ENCODE measurements around the gene CSRP1. TPM values are rescaled to one million over a fixed set of nuclear protein-coding genes. Genes with fewer than 3 reads are reported as not detected.

Gene CSRP1
- total RNA-seq, 1 donor from 2014 or later, result 948 TPM

- intact Hi-C loops (cut with DNase I), result no loop called here
Measured at GRCh38 chr1:201504179-201504631, 2.7 kb downstream of the CSRP1 start.

GRCh38 chr1:201503397-201504176 is 3.3 kb downstream of the CSRP1 start:
- TF ChIP-seq CTCF (IDR thresholded peaks at IDR 0.05), result no peak
- Histone ChIP-seq H3K27me3 (no peaks in the 10 kb centered on the region), H3K4me1 (peaks cover 32 to 59% of the 10 kb centered on the region in 2 donors), H3K9me3 (no peaks in the 10 kb centered on the region), H3K27ac (peak overlapping the region; percentile 93 to 99), H3K36me3 (peaks cover 3 to 19% of the 10 kb centered on the region in 2 donors), H3K4me3 (peak overlapping the region; percentile 71 to 97)
- peak; percentile 40 to 94 for DNase-seq (ENCODE audit: low spot score in 2 of 2)
- intact Hi-C loops (cut with DNase I), result no loop called here

More at GRCh38 chr1:201504179-201504631, 2.7 kb downstream of the CSRP1 start:
- Histone ChIP-seq H3K27ac (peak overlapping the region; percentile 93 to 99), H3K9me3 (no peaks in the 10 kb centered on the region), H3K27me3 (no peaks in the 10 kb centered on the region), H3K36me3 (peaks cover 0 to 13% of the 10 kb centered on the region in 2 donors), H3K4me1 (peaks cover 27 to 52% of the 10 kb centered on the region in 2 donors), H3K4me3 (peak overlapping the region; percentile 71 to 97)
- no peak for TF ChIP-seq CTCF (IDR thresholded peaks at IDR 0.05)
- no peak for DNase-seq (ENCODE audit: low spot score in 2 of 2)

GRCh38 chr1:201502511-201502857 is 4.4 kb downstream of the CSRP1 start:
- no peak for DNase-seq (ENCODE audit: low spot score in 2 of 2)
- Histone ChIP-seq H3K36me3 (peaks cover 7 to 28% of the 10 kb centered on the region in 2 donors), H3K4me1 (peaks cover 39 to 63% of the 10 kb centered on the region in 2 donors), H3K4me3 (peak overlapping the region; percentile 17 to 71), H3K27ac (peak overlapping the region; percentile 93 to 99), H3K27me3 (no peaks in the 10 kb centered on the region), H3K9me3 (no peaks in the 10 kb centered on the region)
- intact Hi-C loops (cut with DNase I), result no loop called here
- TF ChIP-seq CTCF (IDR thresholded peaks at IDR 0.05), result no peak

GRCh38 chr1:201501812-201502510 is 5.0 kb downstream of the CSRP1 start:
- intact Hi-C loops (cut with DNase I), result no loop called here
- H3K36me3 ChIP-seq, result peaks cover 7 to 30% of the 10 kb centered on the region in 2 donors
- no peak for TF ChIP-seq CTCF (IDR thresholded peaks at IDR 0.05)
- DNase-seq (ENCODE audit: low spot score in 2 of 2), result no peak
- H3K27me3 ChIP-seq, result no peaks in the 10 kb centered on the region
- peak overlapping the region; percentile 93 to 99 for H3K27ac ChIP-seq
- H3K9me3 ChIP-seq, result no peaks in the 10 kb centered on the region
- peak overlapping the region; percentile 17 to 71 for H3K4me3 ChIP-seq
- peaks cover 39 to 64% of the 10 kb centered on the region in 2 donors for H3K4me1 ChIP-seq

GRCh38 chr1:201501144-201501543 is 5.8 kb downstream of the CSRP1 start:
- Histone ChIP-seq H3K27me3 (no peaks in the 10 kb centered on the region), H3K9me3 (no peaks in the 10 kb centered on the region), H3K36me3 (peaks cover 7 to 30% of the 10 kb centered on the region in 2 donors), H3K4me1 (peaks cover 43 to 72% of the 10 kb centered on the region in 2 donors), H3K4me3 (peak overlapping the region; percentile 35 to 71), H3K27ac (peak overlapping the region; percentile 93 to 99)
- DNase-seq (ENCODE audit: low spot score in 2 of 2), result peak in 1 of 2 donors; percentile 81
- intact Hi-C loops (cut with DNase I), result no loop called here
- no peak for TF ChIP-seq CTCF (IDR thresholded peaks at IDR 0.05)
